HG03442 (cell line): ENCODE results near the gene HMGA1.
"Not testable (repeated sequence)": the region's sequence is repeated elsewhere in the genome, so short reads cannot be mapped to it uniquely, and the experiment has no call there.

Experiments
- ATAC-seq: cut with Tn5 transposase; IDR thresholded peaks from one replicate; pipeline ENCODE4 v1.9.1; 2021; ENCODE audit warnings: mild to moderate bottlenecking, moderate library complexity; ENCODE audit not compliant: unreplicated experiment

The HMGA1 gene

DNA sequence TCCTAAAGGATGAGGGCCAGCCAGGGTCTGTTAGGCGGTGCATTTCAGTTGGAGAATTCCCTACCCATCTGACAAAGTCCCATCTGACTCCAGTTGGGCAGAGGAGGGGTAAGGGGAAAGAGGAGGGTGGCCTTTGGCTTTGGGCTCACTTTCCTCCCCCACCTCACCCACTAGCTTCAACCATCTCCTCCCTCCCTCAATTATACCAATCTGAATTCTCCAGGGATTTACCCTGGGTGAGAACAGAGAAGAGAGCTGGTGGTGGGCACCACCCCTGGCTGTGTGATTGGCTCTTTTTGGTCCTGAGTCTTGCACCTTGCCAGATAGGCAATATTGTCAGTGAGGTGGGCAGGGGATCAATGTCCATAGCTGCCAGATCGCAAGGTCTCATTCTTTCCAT lies 3.2 kb downstream of the HMGA1 start:
- ATAC-seq, result no peak

- ATAC-seq, result no peak
These were observed 3.9 kb downstream of the HMGA1 start for GRCh38 chr6:34240329-34241248.

- no peak for ATAC-seq
These were observed 4.9 kb downstream of the HMGA1 start for GRCh38 chr6:34241351-34242215.

GRCh38 chr6:34242252-34243130 lies 5.8 kb downstream of the HMGA1 start:
- no peak for ATAC-seq

DNA sequence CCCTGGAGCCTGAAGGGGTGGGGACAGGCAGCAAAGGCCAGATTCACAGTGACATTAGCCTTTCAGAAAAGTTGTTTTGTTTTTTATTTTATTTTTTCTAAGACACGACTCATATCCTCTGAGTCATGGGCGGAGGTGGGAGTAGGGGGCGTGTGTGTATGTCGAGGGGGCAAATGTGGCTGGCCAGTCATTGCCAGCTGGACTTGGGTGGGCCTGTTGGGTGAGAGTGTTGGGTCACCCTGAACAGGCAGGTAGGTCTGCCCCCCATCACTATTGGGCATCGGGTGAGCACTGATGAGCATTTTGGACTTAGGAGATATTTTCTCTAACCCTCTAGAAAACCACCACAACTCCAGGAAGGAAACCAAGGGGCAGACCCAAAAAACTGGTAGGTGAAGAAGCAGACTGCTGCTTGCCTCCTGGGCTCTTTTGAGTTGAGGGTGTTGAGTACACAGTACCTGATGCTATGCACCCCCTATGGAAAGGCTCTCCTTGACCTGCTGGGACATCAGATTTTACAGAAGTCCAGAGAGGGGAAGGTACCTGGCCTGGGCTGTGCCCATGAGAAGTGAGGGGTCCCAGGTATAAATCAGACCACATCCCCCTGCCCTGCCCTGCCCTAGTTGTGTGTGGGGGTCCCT lies 6.6 kb downstream of the HMGA1 start:
- no peak for ATAC-seq

- no peak for ATAC-seq
These were observed 7.5 kb downstream of the HMGA1 start for GRCh38 chr6:34243901-34244884.

DNA sequence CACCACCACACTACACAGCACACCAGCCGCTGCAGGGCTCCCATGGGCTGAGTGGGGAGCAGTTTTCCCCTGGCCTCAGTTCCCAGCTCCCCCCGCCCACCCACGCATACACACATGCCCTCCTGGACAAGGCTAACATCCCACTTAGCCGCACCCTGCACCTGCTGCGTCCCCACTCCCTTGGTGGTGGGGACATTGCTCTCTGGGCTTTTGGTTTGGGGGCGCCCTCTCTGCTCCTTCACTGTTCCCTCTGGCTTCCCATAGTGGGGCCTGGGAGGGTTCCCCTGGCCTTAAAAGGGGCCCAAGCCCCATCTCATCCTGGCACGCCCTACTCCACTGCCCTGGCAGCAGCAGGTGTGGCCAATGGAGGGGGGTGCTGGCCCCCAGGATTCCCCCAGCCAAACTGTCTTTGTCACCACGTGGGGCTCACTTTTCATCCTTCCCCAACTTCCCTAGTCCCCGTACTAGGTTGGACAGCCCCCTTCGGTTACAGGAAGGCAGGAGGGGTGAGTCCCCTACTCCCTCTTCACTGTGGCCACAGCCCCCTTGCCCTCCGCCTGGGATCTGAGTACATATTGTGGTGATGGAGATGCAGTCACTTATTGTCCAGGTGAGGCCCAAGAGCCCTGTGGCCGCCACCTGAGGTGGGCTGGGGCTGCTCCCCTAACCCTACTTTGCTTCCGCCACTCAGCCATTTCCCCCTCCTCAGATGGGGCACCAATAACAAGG lies 8.5 kb downstream of the HMGA1 start:
- not testable (repeated sequence) for ATAC-seq

DNA sequence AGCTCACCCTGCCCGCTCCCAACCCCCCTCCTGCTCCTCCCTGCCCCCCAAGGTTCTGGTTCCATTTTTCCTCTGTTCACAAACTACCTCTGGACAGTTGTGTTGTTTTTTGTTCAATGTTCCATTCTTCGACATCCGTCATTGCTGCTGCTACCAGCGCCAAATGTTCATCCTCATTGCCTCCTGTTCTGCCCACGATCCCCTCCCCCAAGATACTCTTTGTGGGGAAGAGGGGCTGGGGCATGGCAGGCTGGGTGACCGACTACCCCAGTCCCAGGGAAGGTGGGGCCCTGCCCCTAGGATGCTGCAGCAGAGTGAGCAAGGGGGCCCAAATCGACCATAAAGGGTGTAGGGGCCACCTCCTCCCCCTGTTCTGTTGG lies 9.1 kb downstream of the HMGA1 start:
- not testable (repeated sequence) for ATAC-seq

DNA sequence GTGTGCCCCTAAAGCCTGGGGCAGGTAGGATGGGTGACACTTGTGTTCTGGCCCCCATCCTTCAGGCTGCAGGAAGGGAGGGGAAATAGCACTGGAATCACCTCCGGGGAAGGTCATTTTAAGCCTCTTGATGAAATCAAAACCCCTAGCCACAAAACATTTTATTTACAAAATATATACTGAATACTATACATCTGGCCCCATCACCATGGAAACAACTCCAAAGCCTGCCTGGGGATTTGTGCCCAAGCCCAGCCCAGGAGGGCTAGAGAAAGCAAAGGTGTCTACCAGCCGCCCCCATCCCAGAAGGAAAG lies 9.5 kb downstream of the HMGA1 start:
- no peak for ATAC-seq

DNA sequence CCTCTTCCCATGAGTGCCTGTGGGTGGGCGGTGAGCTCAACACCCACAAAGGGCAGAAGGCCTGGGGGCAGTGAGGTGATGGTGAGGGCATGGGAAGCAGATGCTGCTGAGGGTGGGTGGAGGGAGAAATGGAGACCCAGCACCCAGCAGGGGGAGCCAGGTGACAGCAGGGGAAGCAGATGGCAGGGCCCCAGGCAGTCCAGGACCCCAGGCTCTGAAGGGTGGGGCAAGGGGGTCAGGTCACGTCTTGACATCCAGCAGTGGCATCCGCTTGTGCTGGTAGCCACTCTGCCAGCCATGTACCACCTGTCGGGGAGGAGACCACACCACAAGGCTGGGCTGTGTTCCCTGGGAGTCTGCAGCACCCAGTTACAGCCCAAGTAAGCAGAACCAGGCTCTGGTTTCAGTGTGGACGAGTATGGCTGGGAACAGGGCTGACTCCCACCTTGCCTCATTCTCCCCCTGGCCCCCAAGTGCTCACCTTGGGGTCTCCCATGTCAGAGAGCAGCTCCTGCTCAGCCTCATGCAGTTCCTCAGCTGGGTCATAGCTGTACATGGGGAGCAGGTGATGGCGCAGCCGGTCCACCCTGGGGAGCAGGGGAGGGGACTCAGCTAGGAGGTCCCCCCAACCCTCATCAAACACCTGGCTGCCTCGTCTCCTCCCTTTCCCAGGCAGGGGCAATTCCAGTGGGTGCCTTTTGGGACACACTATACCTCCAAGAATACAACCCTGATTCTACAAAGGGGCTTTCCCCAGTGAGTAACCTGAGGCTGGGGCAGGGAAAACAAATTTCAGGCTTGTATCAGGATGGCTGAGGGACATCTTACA lies 10.1 kb downstream of the HMGA1 start:
- no peak for ATAC-seq

GRCh38 chr6:34247481-34248197 lies 11.0 kb downstream of the HMGA1 start:
- ATAC-seq, result no peak

DNA sequence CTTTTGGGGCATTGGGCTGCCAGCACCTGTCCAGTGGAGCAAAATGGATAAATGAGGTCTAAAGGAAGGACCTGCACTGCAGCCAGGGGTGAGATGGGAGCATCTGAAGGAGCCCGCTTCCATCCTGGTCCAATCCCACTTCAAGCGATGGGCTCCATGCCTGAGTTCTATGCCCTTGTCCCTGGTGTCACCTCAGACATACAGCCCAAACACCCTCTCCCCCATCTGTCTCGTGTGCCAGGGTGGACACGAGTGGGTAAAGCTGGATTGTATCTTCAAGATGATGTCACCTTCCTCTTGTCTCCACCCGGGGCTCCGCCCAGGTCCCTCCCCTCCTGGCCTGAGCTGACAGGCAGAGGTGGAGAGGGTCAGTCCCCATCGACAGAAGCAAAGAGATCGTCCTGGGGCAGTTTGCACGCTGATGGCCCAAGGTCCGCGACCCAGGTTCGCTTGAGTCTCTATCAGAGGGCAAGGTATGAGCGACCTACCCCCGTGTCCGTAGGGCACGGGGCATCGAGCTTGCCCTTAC lies 11.6 kb downstream of the HMGA1 start:
- peak; percentile 29 for ATAC-seq

- ATAC-seq, result peak; percentile 78
These were observed 12.2 kb downstream of the HMGA1 start, which contains the start of gene SMIM29 for GRCh38 chr6:34248727-34249468. TSS of gene SMIM29 (minus strand) at chr6:34249006. CDS start at chr6:34247791, 1,215 bp downstream.

DNA sequence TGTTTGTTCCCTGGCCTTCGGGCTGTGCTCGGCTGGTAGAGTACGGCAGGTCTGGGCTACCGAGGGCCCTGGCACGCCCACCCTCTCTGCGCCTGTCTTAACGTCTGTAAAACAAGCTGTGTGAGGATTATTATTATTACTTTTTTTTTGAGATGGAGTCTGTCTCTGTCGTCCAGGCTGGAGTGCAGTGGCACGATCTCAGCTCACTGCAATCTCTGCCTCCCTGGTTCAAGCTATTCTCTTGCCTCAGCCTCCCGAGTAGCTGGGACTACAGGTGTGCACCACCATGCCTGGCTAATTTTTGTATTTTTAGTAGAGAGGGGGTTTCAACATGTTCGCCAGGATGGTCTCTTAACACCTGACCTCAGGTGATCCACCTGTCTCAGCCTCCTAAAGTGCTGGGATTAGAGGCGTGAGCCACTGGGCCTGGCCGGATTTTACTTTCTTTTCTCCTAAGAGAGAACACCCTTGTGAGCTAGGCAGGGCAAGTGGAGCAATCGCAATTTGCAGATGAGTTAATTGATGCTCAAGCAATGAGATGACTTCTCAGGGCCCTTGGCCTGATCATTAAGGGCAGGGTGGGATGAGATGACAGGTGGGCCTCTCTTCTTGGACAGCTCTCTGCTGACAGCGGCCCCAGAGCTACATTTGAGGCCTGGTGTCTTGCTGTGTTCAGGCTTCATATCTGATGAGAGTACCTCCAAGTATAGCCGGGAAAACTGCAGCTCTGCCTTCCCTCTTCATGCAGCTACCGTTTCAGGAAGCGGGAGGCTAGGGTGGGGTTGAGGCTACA lies 13.0 kb downstream of the HMGA1 start:
- peak; percentile 21 for ATAC-seq

DNA sequence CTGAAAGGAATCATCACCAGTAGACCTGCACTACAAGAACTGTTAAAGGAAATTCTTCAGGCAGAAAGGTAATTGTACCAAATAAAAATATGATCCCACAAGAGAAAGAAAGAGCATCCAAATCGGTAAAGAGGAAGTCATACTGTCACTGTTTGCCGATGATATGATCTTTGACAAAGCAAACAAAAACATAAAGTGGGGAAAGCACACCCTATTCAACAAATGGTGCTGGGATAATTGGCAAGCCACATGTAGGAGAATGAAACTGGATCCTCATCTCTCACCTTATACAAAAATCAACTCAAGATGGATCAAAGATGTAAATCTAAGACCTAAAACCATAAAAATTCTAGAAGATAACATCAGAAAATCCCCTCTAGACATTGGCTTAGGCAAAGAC lies 15.7 kb downstream of the HMGA1 start:
- ATAC-seq, result not testable (repeated sequence)
